Neural cell (in vitro differentiated cells): Measurements from ENCODE around the gene MMP15. TPM values are rescaled to one million over a fixed set of nuclear protein-coding genes. Genes with fewer than 3 reads are reported as not detected.

Experiments
- H2AFZ ChIP-seq: fragments of 200-600, 300-800 bp; sonication (generic), shearing (Covaris generic); 2 replicates; pipeline ENCODE4 v1.6.0; 2014; ENCODE audit warnings: low read depth, mild to moderate bottlenecking, antibody characterized with exemption, low read length, moderate library complexity
- H3F3A ChIP-seq: fragments of 200-600 bp; shearing (Covaris generic); 2 replicates; pipeline ENCODE4 v1.6.1; 2016; ENCODE audit warnings: mild to moderate bottlenecking, moderate library complexity, mixed read lengths, antibody characterized with exemption, low read length; ENCODE audit not compliant: insufficient read depth, poor library complexity, severe bottlenecking
- H3K27ac ChIP-seq: fragments of 200-600, 300-800 bp; sonication (generic), shearing (Covaris generic); 2 replicates; pipeline ENCODE4 v1.5.1; 2014; ENCODE audit warnings: mild to moderate bottlenecking, low read length, moderate library complexity
- H3K27me3 ChIP-seq: fragments of 300-800, 200-600 bp; sonication (generic), shearing (Covaris generic); 2 replicates; pipeline ENCODE4 v1.6.0; 2014; ENCODE audit warnings: mild to moderate bottlenecking, low read depth, low read length, moderate library complexity; ENCODE audit not compliant: insufficient read depth
- H3K36me3 ChIP-seq: fragments of 300-800, 200-600 bp; sonication (generic), shearing (Covaris generic); 2 replicates; pipeline ENCODE4 v1.5.1; 2014; ENCODE audit warnings: mild to moderate bottlenecking, antibody characterized with exemption, low read length, moderate library complexity; ENCODE audit not compliant: insufficient read depth
- H3K4me2 ChIP-seq: fragments of 300-800, 200-600 bp; sonication (generic), shearing (Covaris generic); 2 replicates; pipeline ENCODE4 v1.6.0; 2014; ENCODE audit warnings: mild to moderate bottlenecking, low read length
- H3K4me3 ChIP-seq: fragments of 300-800, 200-600 bp; sonication (generic), shearing (Covaris generic); 2 replicates; pipeline ENCODE4 v1.5.1; 2014; ENCODE audit warnings: mild to moderate bottlenecking, low read length, moderate library complexity
- H3K79me2 ChIP-seq: fragments of 200-600 bp; shearing (Covaris generic); replicated peaks from 2 replicates; pipeline ENCODE4 v1.6.0; 2014; ENCODE audit warnings: mild to moderate bottlenecking, low read length, moderate library complexity; ENCODE audit not compliant: insufficient read depth
- H3K9ac ChIP-seq: fragments of 300-800, 200-600 bp; sonication (generic), shearing (Covaris generic); 2 replicates; pipeline ENCODE4 v1.6.1; 2016; ENCODE audit warnings: mild to moderate bottlenecking, low read length, mixed read lengths
- H3K9me2 ChIP-seq: fragments of 200-600 bp; shearing (Covaris generic); 2 replicates; pipeline ENCODE4 v1.6.1; 2016; ENCODE audit warnings: mild to moderate bottlenecking, low read length, mixed read lengths; ENCODE audit not compliant: insufficient read depth
- H3K9me3 ChIP-seq: fragments of 200-600, 300-800 bp; sonication (generic), shearing (Covaris generic); 2 replicates; pipeline ENCODE4 v1.6.1; 2016; ENCODE audit warnings: mild to moderate bottlenecking, mixed run types, low read length, moderate library complexity, mixed read lengths
- H4K20me1 ChIP-seq: fragments of 200-600 bp; shearing (Covaris generic); 2 replicates; pipeline ENCODE4 v1.6.1; 2016; ENCODE audit warnings: mild to moderate bottlenecking, mixed run types; ENCODE audit not compliant: insufficient read depth
- EP300 ChIP-seq: fragments of 450-650 bp; conservative IDR thresholded peaks from 2 replicates; pipeline ENCODE4 v1.6.1; 2014; ENCODE audit warnings: antibody characterized with exemption, mild to moderate bottlenecking, moderate library complexity; ENCODE audit not compliant: poor library complexity, severe bottlenecking
- EZH2 ChIP-seq: fragments of 200-600, 300-800 bp; shearing (Covaris generic), sonication (generic); IDR thresholded peaks from 2 replicates; pipeline ENCODE4 v1.6.1; 2014; ENCODE audit warnings: antibody characterized with exemption, low read length, borderline replicate concordance, mild to moderate bottlenecking; ENCODE audit not compliant: insufficient read depth, poor library complexity, severe bottlenecking
- MXI1 ChIP-seq: fragments of 450-650 bp; conservative IDR thresholded peaks from 2 replicates; pipeline ENCODE4 v1.6.1; 2014; ENCODE audit warnings: antibody characterized with exemption, mild to moderate bottlenecking; ENCODE audit not compliant: poor library complexity, severe bottlenecking
- POLR2AphosphoS5 ChIP-seq: IDR thresholded peaks from 2 replicates; pipeline ENCODE4 v1.6.1; 2012
- RAD21 ChIP-seq: fragments of 450-650 bp; conservative IDR thresholded peaks from 2 replicates; pipeline ENCODE4 v1.6.1; 2014; ENCODE audit warnings: antibody characterized with exemption, mild to moderate bottlenecking, moderate library complexity
- SMC3 ChIP-seq: fragments of 450-650 bp; conservative IDR thresholded peaks from 2 replicates; pipeline ENCODE4 v1.6.1; 2014; ENCODE audit warnings: antibody characterized with exemption, mild to moderate bottlenecking, moderate library complexity; ENCODE audit not compliant: poor library complexity
- TAF1 ChIP-seq: IDR thresholded peaks from 2 replicates; pipeline ENCODE4 v1.6.1; 2012; ENCODE audit warnings: low read depth
- polyA plus RNA-seq: library from polyadenylated mRNA; depleted of rRNA; stranded (reverse); fragments of >200 nt; gene quantifications from 2 replicates; pipeline ENCODE4 v1.2.3, GENCODE V29; 2014
- TF ChIP-seq, protein P1 (sequence below): fragments of 450-650 bp; IDR thresholded peaks from 2 replicates; pipeline ENCODE4 v1.5.1; 2014; ENCODE audit warnings: antibody characterized with exemption, mild to moderate bottlenecking, moderate library complexity; ENCODE audit not compliant: poor library complexity, severe bottlenecking
- TF ChIP-seq, protein P2 (sequence below): IDR thresholded peaks from 2 replicates; pipeline ENCODE4 v1.6.1; 2012; ENCODE audit warnings: borderline replicate concordance

Gene MMP15
- polyA plus RNA-seq, 1 donor from 2014 or later = 18.5 TPM

DNA sequence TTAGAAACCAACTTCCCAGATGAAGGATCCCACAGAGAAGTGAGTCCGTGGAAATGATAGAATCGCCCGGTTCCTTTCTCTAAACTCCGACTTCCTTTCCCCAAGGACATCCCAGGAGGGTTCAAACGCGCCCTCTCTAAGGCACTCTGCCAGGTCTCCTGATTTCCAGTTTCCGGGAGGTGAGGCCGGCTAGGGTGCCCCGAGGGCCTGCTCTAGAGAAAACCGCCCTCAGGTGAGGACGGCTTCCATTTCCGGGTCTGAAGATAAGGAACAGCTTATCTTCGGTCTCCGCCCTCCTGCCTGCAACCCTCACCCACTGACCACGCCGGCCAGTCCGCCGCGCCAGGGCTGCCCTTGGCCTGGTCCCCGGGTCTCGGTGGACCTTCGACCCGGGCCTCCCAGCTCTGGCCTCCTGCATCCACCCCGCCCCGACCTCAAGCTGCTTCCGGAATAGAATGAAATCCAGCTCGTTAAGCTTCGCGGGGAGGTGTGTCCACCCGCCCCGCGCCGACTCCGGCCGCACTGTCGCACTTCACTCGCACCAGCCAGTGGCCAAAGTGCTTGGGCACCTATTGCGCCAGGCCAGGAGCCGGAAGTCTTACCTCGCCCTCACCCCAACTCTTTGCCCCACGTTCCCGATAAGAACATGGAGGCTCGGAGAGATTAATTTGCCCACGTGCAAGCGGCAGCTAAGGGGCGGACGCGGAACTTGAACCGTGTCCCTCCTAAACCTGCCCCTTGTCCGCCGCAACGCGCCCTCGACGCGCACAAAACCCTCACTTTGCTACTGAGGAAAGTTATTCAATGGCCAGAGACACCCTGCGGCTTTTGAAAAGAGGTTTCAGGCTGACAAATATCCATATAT is 836 bp upstream of the MMP15 start:
- peak overlapping the region; percentile 75 for H3K9ac ChIP-seq
- H3K36me3 ChIP-seq = no peaks in the 10 kb centered on the region
- peaks cover 7% of the 10 kb centered on the region for H4K20me1 ChIP-seq
- H3K4me3 ChIP-seq = peak overlapping the region; percentile 96
- no peaks in the 10 kb centered on the region for H3K9me3 ChIP-seq
- H3K9me2 ChIP-seq = no peaks in the 10 kb centered on the region
- H3K79me2 ChIP-seq = peaks cover 8% of the 10 kb centered on the region
- no peak overlapping the region for H3K27ac ChIP-seq
- peak overlapping the region; percentile 39 for H3K4me2 ChIP-seq
- no peaks in the 10 kb centered on the region for H3K27me3 ChIP-seq
- H2AFZ ChIP-seq = peak overlapping the region; percentile 21
- no peak for TF ChIP-seq EP300
- no peak for TF ChIP-seq MXI1
- TF ChIP-seq, protein P1, sequence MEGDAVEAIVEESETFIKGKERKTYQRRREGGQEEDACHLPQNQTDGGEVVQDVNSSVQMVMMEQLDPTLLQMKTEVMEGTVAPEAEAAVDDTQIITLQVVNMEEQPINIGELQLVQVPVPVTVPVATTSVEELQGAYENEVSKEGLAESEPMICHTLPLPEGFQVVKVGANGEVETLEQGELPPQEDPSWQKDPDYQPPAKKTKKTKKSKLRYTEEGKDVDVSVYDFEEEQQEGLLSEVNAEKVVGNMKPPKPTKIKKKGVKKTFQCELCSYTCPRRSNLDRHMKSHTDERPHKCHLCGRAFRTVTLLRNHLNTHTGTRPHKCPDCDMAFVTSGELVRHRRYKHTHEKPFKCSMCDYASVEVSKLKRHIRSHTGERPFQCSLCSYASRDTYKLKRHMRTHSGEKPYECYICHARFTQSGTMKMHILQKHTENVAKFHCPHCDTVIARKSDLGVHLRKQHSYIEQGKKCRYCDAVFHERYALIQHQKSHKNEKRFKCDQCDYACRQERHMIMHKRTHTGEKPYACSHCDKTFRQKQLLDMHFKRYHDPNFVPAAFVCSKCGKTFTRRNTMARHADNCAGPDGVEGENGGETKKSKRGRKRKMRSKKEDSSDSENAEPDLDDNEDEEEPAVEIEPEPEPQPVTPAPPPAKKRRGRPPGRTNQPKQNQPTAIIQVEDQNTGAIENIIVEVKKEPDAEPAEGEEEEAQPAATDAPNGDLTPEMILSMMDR = no peak
- TF ChIP-seq POLR2AphosphoS5 = no peak
- no peak for TF ChIP-seq RAD21
- TF ChIP-seq TAF1 = no peak
- TF ChIP-seq EZH2 = no peak
- TF ChIP-seq SMC3 = no peak
- TF ChIP-seq, protein P2, sequence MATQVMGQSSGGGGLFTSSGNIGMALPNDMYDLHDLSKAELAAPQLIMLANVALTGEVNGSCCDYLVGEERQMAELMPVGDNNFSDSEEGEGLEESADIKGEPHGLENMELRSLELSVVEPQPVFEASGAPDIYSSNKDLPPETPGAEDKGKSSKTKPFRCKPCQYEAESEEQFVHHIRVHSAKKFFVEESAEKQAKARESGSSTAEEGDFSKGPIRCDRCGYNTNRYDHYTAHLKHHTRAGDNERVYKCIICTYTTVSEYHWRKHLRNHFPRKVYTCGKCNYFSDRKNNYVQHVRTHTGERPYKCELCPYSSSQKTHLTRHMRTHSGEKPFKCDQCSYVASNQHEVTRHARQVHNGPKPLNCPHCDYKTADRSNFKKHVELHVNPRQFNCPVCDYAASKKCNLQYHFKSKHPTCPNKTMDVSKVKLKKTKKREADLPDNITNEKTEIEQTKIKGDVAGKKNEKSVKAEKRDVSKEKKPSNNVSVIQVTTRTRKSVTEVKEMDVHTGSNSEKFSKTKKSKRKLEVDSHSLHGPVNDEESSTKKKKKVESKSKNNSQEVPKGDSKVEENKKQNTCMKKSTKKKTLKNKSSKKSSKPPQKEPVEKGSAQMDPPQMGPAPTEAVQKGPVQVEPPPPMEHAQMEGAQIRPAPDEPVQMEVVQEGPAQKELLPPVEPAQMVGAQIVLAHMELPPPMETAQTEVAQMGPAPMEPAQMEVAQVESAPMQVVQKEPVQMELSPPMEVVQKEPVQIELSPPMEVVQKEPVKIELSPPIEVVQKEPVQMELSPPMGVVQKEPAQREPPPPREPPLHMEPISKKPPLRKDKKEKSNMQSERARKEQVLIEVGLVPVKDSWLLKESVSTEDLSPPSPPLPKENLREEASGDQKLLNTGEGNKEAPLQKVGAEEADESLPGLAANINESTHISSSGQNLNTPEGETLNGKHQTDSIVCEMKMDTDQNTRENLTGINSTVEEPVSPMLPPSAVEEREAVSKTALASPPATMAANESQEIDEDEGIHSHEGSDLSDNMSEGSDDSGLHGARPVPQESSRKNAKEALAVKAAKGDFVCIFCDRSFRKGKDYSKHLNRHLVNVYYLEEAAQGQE = no peak
- no peaks in the 10 kb centered on the region for H3F3A ChIP-seq

DNA sequence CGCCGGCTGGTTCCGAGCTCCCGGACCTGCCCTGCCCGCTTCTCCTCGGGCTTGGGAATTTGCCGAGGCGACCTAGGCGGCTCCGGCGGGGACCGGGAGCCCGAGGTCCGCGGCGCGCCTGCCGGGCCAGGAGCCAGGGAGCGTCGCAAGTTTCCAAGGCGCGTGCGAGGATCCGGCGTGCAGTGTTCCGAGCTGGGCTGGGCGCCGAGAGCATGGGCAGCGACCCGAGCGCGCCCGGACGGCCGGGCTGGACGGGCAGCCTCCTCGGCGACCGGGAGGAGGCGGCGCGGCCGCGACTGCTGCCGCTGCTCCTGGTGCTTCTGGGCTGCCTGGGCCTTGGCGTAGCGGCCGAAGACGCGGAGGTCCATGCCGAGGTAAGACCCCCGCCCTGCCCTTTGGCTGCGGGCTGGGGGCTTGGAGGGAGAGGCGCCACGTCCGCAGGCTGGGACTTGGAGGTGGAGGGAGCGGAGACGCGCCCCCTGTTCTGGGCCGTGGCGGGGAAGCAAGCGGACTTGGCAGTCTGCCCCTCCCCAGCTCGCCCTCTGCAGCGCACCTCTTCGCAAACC is 668 bp downstream of the MMP15 start:
- Histone ChIP-seq H3K4me2 (peak overlapping the region; percentile 80), H4K20me1 (peaks cover 7% of the 10 kb centered on the region), H3K9me3 (no peaks in the 10 kb centered on the region), H3F3A (no peaks in the 10 kb centered on the region), H3K4me3 (peak overlapping the region; percentile 96), H3K79me2 (peaks cover 8% of the 10 kb centered on the region), H3K27ac (peak overlapping the region; percentile 34), H2AFZ (peak overlapping the region; percentile 21), H3K27me3 (no peaks in the 10 kb centered on the region), H3K9me2 (no peaks in the 10 kb centered on the region), H3K36me3 (no peaks in the 10 kb centered on the region), H3K9ac (peak overlapping the region; percentile 75)
- no peak for TF ChIP-seq EP300
- TF ChIP-seq SMC3 = no peak
- TF ChIP-seq, protein P1 = no peak
- no peak for TF ChIP-seq EZH2
- TF ChIP-seq TAF1 = no peak
- TF ChIP-seq POLR2AphosphoS5 = peak; percentile 16
- TF ChIP-seq RAD21 = no peak
- TF ChIP-seq, protein P2 = no peak
- peak; percentile 53 for TF ChIP-seq MXI1
